Suprapubic skin (tissue), 4 donors: Measurements from ENCODE around the gene CDK5RAP2. TPM values are rescaled to one million over a fixed set of nuclear protein-coding genes. Genes with fewer than 3 reads are reported as not detected.

ENCODE experiments used
- DNase-seq, 2 donors: peaks; one replicate each; pipeline ENCODE4 v3.0.0-alpha.2; 2019; ENCODE audit warnings: low spot score in 2 of 2
- H3K27ac ChIP-seq: fragments of 200-600 bp; sonication (generic); one replicate; pipeline ENCODE4 v1.5.1; 2019
- H3K27me3 ChIP-seq: fragments of 200-600 bp; sonication (generic); one replicate; pipeline ENCODE4 v1.5.1; 2019
- H3K36me3 ChIP-seq: fragments of 200-600 bp; sonication (generic); one replicate; pipeline ENCODE4 v1.5.1; 2019
- H3K4me1 ChIP-seq: fragments of 200-600 bp; sonication (generic); one replicate; pipeline ENCODE4 v1.5.1; 2019
- H3K4me3 ChIP-seq: fragments of 200-600 bp; sonication (generic); one replicate; pipeline ENCODE4 v1.5.1; 2019; ENCODE audit warnings: mild to moderate bottlenecking
- H3K9me3 ChIP-seq: fragments of 200-600 bp; sonication (generic); one replicate; pipeline ENCODE4 v1.5.1; 2019
- EP300 ChIP-seq: sonication (generic); formaldehyde crosslinking; IDR thresholded peaks from one replicate; pipeline ENCODE4 v1.6.1; 2017; ENCODE audit warnings: antibody characterized with exemption
- POLR2A ChIP-seq, 2 donors: fragments of 450-650 bp; IDR thresholded peaks; one replicate each; pipeline ENCODE4 v1.6.1; 2017; ENCODE audit warnings: antibody characterized with exemption in 2 of 2, mild to moderate bottlenecking in 2 of 2, moderate library complexity in 2 of 2
- POLR2AphosphoS5 ChIP-seq, 3 donors: sonication (generic); formaldehyde crosslinking; IDR thresholded peaks; one replicate each; pipeline ENCODE4 v1.6.1; 2017; ENCODE audit warnings: antibody characterized with exemption in 3 of 3
- WGBS: methylation state at CpG from one replicate; pipeline ENCODE4 v1.1.5; 2018; 5-methylcytosine and 5-hydroxymethylcytosine counted together
- total RNA-seq, 4 donors: library from RNA; depleted of rRNA; stranded (reverse); fragments of >200 nt; gene quantifications; one replicate each; pipeline ENCODE4 v1.1.0, GENCODE V29; 2016
- TF ChIP-seq, protein P1 (sequence below), 2 donors: fragments of 200-600 bp in 1 of 2; fragments of 450-650 bp in 1 of 2; sonication (generic) in 1 of 2; IDR thresholded peaks; one replicate each; pipeline ENCODE4 v1.5.1; 2016 to 2019; ENCODE audit warnings: antibody characterized with exemption in 2 of 2, mild to moderate bottlenecking in 1 of 2, moderate library complexity in 1 of 2

CDK5RAP2 gene
- total RNA-seq, 4 donors from 2014 or later = 60.1 to 105 (median 64.3) TPM

GRCh38 chr9:120542701-120543490 is 37.1 kb downstream of the CDK5RAP2 start:
- TF ChIP-seq POLR2AphosphoS5 (IDR thresholded peaks at IDR 0.05) = no peak
- TF ChIP-seq, protein P1, sequence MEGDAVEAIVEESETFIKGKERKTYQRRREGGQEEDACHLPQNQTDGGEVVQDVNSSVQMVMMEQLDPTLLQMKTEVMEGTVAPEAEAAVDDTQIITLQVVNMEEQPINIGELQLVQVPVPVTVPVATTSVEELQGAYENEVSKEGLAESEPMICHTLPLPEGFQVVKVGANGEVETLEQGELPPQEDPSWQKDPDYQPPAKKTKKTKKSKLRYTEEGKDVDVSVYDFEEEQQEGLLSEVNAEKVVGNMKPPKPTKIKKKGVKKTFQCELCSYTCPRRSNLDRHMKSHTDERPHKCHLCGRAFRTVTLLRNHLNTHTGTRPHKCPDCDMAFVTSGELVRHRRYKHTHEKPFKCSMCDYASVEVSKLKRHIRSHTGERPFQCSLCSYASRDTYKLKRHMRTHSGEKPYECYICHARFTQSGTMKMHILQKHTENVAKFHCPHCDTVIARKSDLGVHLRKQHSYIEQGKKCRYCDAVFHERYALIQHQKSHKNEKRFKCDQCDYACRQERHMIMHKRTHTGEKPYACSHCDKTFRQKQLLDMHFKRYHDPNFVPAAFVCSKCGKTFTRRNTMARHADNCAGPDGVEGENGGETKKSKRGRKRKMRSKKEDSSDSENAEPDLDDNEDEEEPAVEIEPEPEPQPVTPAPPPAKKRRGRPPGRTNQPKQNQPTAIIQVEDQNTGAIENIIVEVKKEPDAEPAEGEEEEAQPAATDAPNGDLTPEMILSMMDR (IDR thresholded peaks at IDR 0.05) = no peak
- TF ChIP-seq EP300 = no peak
- TF ChIP-seq POLR2A (IDR thresholded peaks at IDR 0.05) = no peak
- WGBS = 97% methylated on average over 7 of the region's 7 CpGs
- peaks cover 50% of the 10 kb centered on the region for H3K36me3 ChIP-seq

GRCh38 chr9:120541921-120542320 is 38.0 kb downstream of the CDK5RAP2 start:
- Histone ChIP-seq H3K4me3 (no peak overlapping the region), H3K27ac (no peak overlapping the region), H3K4me1 (peaks cover 14% of the 10 kb centered on the region), H3K9me3 (no peaks in the 10 kb centered on the region), H3K27me3 (no peaks in the 10 kb centered on the region), H3K36me3 (peaks cover 60% of the 10 kb centered on the region)
- DNase-seq = no peak
- TF ChIP-seq EP300 (no peak), POLR2AphosphoS5 (IDR thresholded peaks at IDR 0.05) (no peak), POLR2A (IDR thresholded peaks at IDR 0.05) (no peak)
- TF ChIP-seq, protein P1 (IDR thresholded peaks at IDR 0.05) = no peak
- 89% methylated on average over 2 of the region's 2 CpGs for WGBS

More at GRCh38 chr9:120542701-120543490, 37.1 kb downstream of the CDK5RAP2 start:
- peaks cover 14% of the 10 kb centered on the region for H3K4me1 ChIP-seq
- H3K27ac ChIP-seq = no peak overlapping the region
- no peaks in the 10 kb centered on the region for H3K9me3 ChIP-seq
- no peak for DNase-seq
- no peaks in the 10 kb centered on the region for H3K27me3 ChIP-seq
- no peak overlapping the region for H3K4me3 ChIP-seq

DNA sequence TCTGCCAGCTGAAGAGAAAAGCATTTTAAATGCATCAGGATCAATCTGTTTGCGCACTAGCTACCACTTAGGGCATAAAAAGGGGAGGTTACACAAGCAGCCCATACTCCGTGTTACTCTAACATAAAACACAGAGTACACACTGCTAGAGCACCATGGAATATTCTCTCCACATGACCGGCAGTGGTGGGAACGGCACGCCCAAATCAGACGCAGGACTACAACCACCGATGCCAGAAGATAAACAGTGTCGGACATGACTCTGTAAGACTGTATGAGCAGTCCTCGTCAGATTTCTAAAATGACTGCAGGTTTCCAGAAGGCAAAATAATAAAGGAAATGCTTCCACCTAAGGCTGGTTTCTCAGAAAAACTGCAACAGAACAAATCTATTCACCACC is 40.0 kb downstream of the CDK5RAP2 start:
- H3K36me3 ChIP-seq = peaks cover 61% of the 10 kb centered on the region
- H3K27me3 ChIP-seq = no peaks in the 10 kb centered on the region
- no peaks in the 10 kb centered on the region for H3K9me3 ChIP-seq
- no peak for DNase-seq
- no peak overlapping the region for H3K27ac ChIP-seq
- H3K4me3 ChIP-seq = no peak overlapping the region
- TF ChIP-seq EP300 (no peak), POLR2AphosphoS5 (IDR thresholded peaks at IDR 0.05) (no peak), POLR2A (IDR thresholded peaks at IDR 0.05) (no peak)
- TF ChIP-seq, protein P1 (IDR thresholded peaks at IDR 0.05) = no peak
- WGBS = 96% methylated on average over 9 of the region's 9 CpGs
- H3K4me1 ChIP-seq = peaks cover 12% of the 10 kb centered on the region

GRCh38 chr9:120538339-120538738 is 41.6 kb downstream of the CDK5RAP2 start:
- peaks cover 68% of the 10 kb centered on the region for H3K36me3 ChIP-seq
- 87% methylated on average over 3 of the region's 3 CpGs for WGBS
- TF ChIP-seq, protein P1 (IDR thresholded peaks at IDR 0.05) = no peak
- no peak for TF ChIP-seq POLR2A (IDR thresholded peaks at IDR 0.05)
- TF ChIP-seq EP300 = no peak
- no peak for TF ChIP-seq POLR2AphosphoS5 (IDR thresholded peaks at IDR 0.05)

GRCh38 chr9:120536949-120537640 is 42.9 kb downstream of the CDK5RAP2 start:
- TF ChIP-seq, protein P1 (IDR thresholded peaks at IDR 0.05) = no peak
- TF ChIP-seq POLR2A (IDR thresholded peaks at IDR 0.05) = no peak
- TF ChIP-seq EP300 = no peak
- H3K36me3 ChIP-seq = peaks cover 72% of the 10 kb centered on the region
- H3K4me3 ChIP-seq = no peak overlapping the region
- peaks cover 22% of the 10 kb centered on the region for H3K4me1 ChIP-seq
- 84% methylated on average over 5 of the region's 5 CpGs for WGBS
- DNase-seq = no peak
- H3K9me3 ChIP-seq = no peaks in the 10 kb centered on the region
- H3K27me3 ChIP-seq = no peaks in the 10 kb centered on the region
- no peak overlapping the region for H3K27ac ChIP-seq

More at GRCh38 chr9:120538339-120538738, 41.6 kb downstream of the CDK5RAP2 start:
- Histone ChIP-seq H3K27me3 (no peaks in the 10 kb centered on the region), H3K9me3 (no peaks in the 10 kb centered on the region), H3K27ac (no peak overlapping the region), H3K4me1 (peaks cover 9% of the 10 kb centered on the region), H3K4me3 (no peak overlapping the region)
- DNase-seq = no peak
